ENCODE data around the gene LIX1.

Gene LIX1

DNA sequence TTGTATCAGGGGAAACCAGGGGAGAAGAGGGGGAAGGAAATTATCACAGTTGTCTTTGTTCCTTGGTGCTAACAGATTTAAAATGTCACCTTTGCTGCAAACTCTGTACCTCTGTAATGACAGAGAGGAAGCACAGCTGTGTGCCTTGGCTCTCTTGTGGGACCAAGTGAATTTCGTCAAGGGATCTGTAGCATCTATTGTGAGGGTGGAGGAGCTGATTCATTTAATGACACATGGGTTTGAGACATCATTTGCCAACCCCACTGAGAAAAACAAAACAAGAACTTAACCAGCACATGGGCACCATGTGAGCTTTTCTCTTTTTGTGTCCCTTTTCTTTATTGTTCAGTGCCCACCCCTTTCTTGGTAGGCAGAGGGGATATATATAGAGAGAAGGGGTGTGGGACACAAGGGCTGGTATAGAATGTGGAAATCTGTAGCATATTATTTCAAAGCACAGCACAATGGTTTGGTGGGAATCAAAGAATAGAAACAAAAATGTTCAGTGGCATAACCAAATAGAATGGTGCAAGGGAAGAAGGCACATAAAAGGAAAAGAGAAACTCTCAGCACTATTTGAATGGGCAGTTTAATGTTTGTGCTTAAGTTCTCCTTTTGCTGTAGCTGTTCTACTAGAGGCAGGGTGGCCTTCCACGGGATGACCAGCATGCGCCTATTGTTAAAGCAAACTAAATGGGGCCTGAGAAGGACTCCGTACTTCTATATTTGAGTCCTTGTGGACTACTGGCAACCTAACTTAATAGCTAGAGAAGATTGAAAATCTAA, 63.3 kb downstream of the LIX1 start:
- Histone ChIP-seq H3K27me3 (ENCODE audit: control insufficient read depth, low read length) (peaks cover 3% of the 10 kb centered on the region; the same call in 1 of the 2 replicates), H3K9me2 (replicated peaks; ENCODE audit: control insufficient read depth, low read length) (no peaks in the 10 kb centered on the region), H3K4me2 (ENCODE audit: low read length) (no peak overlapping the region), H3K4me3 (ENCODE audit: low read length) (no peak overlapping the region), H3K9me3 (ENCODE audit: control insufficient read depth, insufficient read depth, low read length) (no peaks in the 10 kb centered on the region), H3K36me3 (ENCODE audit: control insufficient read depth, low read length) (no peaks in the 10 kb centered on the region), H3K79me2 (ENCODE audit: control insufficient read depth, low read length) (no peaks in the 10 kb centered on the region), H3K4me1 (ENCODE audit: control insufficient read depth, low read length) (no peaks in the 10 kb centered on the region), H3F3A (ENCODE audit: control insufficient read depth, insufficient read depth) (no peaks in the 10 kb centered on the region), H4K20me1 (ENCODE audit: control insufficient read depth, insufficient read depth, low read depth, low read length) (no peaks in the 10 kb centered on the region), H3K27ac (ENCODE audit: low read depth, low read length) (no peak overlapping the region)
- TF ChIP-seq CTCF (IDR thresholded peaks at IDR 0.05; ENCODE audit: low read depth, low read length, poor library complexity, severe bottlenecking): no peak
- no peak for TF ChIP-seq EZH2phosphoT487 (IDR thresholded peaks at IDR 0.05; ENCODE audit: borderline replicate concordance, low read length)

- Histone ChIP-seq H3K4me3 (ENCODE audit: low read length) (no peak overlapping the region), H3K4me1 (ENCODE audit: control insufficient read depth, low read length) (no peaks in the 10 kb centered on the region)
- TF ChIP-seq EZH2phosphoT487 (IDR thresholded peaks at IDR 0.05; ENCODE audit: borderline replicate concordance, low read length) (no peak), CTCF (IDR thresholded peaks at IDR 0.05; ENCODE audit: low read depth, low read length, poor library complexity, severe bottlenecking) (no peak)
These were observed 65.2 kb downstream of the LIX1 start for GRCh38 chr5:97077246-97077645.

DNA sequence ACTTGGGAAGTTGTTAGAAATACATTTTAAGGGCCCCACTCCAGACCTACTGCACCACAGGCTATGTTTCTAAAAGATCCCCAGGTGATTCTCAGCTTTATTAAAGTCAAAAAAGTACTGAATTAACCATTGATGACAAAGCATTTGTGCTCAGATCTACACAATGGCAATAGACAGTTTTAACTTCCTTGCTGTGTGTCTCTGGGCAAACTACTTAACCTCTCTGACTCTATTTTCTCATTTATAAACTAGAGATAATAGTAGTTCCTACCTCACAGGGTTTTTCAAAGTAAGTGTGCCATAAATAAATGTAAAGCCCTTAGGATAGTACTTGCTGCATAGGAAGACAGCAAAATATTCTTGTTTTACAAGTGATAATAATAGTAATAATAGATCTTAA, 66.3 kb downstream of the LIX1 start:
- Histone ChIP-seq H3K4me1 (ENCODE audit: control insufficient read depth, low read length) (no peaks in the 10 kb centered on the region), H4K20me1 (ENCODE audit: control insufficient read depth, insufficient read depth, low read depth, low read length) (no peaks in the 10 kb centered on the region), H3K36me3 (ENCODE audit: control insufficient read depth, low read length) (no peaks in the 10 kb centered on the region), H3K27ac (ENCODE audit: low read depth, low read length) (no peak overlapping the region), H3K27me3 (ENCODE audit: control insufficient read depth, low read length) (no peaks in the 10 kb centered on the region), H3K9me2 (replicated peaks; ENCODE audit: control insufficient read depth, low read length) (no peaks in the 10 kb centered on the region), H3K4me3 (ENCODE audit: low read length) (no peak overlapping the region), H3K4me2 (ENCODE audit: low read length) (no peak overlapping the region), H3K9me3 (ENCODE audit: control insufficient read depth, insufficient read depth, low read length) (no peaks in the 10 kb centered on the region), H3F3A (ENCODE audit: control insufficient read depth, insufficient read depth) (no peaks in the 10 kb centered on the region), H3K79me2 (ENCODE audit: control insufficient read depth, low read length) (no peaks in the 10 kb centered on the region)
- TF ChIP-seq EZH2phosphoT487 (IDR thresholded peaks at IDR 0.05; ENCODE audit: borderline replicate concordance, low read length): no peak
- TF ChIP-seq CTCF (IDR thresholded peaks at IDR 0.05; ENCODE audit: low read depth, low read length, poor library complexity, severe bottlenecking): no peak

More at GRCh38 chr5:97077246-97077645, 65.2 kb downstream of the LIX1 start:
- no peaks in the 10 kb centered on the region for H4K20me1 ChIP-seq (ENCODE audit: control insufficient read depth, insufficient read depth, low read depth, low read length)
- H3F3A ChIP-seq (ENCODE audit: control insufficient read depth, insufficient read depth): no peaks in the 10 kb centered on the region
- H3K4me2 ChIP-seq (ENCODE audit: low read length): no peak overlapping the region
- no peaks in the 10 kb centered on the region for H3K36me3 ChIP-seq (ENCODE audit: control insufficient read depth, low read length)
- H3K27ac ChIP-seq (ENCODE audit: low read depth, low read length): no peak overlapping the region
- no peaks in the 10 kb centered on the region for H3K79me2 ChIP-seq (ENCODE audit: control insufficient read depth, low read length)
- peaks cover 3% of the 10 kb centered on the region; the same call in 1 of the 2 replicates for H3K27me3 ChIP-seq (ENCODE audit: control insufficient read depth, low read length)
- H3K9me2 ChIP-seq (replicated peaks; ENCODE audit: control insufficient read depth, low read length): no peaks in the 10 kb centered on the region
- H3K9me3 ChIP-seq (ENCODE audit: control insufficient read depth, insufficient read depth, low read length): no peaks in the 10 kb centered on the region
